Activated CD4-positive, alpha-beta T cell treated with anti-CD3 and anti-CD28 coated beads for 48 hours (primary cell): Measurements from ENCODE around the gene SCT.

Experiments used
- DNase-seq: peaks from one replicate; pipeline ENCODE4 v3.0.0-alpha.2; 2020

Gene SCT

DNA sequence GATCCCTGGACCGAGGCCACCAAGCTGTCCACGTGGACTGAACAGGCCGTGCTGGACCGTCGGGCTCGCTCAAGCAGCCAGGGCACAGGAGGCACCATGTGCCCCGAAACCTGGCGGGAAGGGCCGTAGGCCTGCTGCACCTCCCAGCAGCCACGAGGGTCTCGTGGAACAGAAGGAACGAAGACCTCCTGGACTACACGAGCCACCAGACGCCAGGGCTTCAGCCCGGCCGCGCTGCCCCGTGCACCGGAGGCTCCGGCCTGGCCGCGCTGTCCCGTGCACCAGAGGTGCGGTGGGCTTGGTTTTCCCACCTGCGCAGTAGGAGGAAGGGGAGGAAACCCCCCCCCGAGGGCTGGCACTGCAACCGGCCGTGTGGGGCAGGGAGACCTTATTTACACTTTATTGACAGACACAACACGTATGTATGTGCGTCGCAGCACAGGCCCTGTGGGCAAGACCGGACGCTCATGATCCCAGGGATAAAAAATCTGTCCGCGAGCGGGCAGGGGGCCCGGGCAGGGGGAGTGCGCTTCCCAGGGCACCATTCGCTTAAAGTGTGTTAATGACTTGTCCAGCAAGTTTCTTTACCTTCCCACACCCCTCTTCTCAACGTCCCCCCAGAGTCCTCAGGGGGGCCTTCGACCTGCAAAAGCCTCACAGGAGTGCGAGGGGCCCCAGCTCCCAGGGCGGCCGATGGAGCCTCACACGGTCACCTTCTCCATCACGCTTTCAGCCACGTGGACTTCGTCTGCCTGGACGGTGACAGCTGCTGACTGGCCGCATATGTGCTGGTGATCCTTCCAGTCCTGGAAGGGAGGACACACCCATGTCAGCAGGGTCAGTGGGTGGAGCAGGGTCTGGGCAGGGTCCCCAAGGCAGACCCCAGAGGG is 17.1 kb upstream of the SCT start:
- no peak for DNase-seq

DNA sequence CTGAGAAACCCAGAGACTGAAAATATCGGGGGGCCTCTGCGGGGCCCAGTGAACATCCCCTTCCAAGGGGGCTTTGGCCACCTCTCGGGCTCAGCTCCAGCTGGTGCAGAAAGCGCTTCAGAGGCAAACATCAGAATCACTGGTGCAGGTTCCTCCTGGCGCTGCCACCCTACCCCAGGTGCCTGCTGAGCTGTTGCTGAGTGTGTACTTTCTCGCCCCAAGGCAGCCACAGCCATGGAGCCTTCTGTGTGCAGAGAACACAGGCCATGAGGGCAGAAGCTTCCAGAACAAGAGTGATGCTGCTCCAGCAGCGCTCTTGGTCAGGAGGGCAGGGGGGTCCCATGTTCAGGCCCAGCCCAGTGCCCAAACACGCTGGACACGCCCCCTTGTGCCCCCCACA is 16.4 kb upstream of the SCT start:
- DNase-seq = no peak

DNA sequence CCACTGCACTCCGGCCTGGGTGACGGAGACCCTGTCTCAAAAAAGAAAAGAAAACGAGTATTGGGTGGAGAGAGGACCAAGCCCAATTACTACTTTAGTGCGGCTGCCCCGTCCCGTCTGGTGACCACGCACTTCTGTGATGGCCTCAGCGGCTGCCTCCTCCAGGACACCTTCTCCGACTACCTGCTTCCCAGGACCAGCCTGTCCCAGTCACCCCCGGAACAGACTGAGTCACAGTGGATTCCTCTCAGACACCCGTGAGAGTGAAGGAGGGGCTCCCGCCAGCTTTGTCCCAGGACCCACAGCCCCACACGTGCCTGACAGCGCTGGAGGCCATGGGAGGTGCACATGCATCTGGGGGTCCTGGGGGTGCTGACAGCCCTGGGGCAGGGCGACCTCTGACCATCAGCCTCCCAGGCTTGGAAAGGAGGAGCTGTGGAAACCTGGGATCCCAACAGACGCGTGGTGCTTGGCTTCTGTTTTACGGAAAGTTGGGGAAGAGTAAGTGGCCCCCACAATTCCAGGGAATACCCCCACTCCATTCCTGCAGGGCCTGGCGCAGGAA is 14.9 kb upstream of the SCT start:
- no peak for DNase-seq

DNA sequence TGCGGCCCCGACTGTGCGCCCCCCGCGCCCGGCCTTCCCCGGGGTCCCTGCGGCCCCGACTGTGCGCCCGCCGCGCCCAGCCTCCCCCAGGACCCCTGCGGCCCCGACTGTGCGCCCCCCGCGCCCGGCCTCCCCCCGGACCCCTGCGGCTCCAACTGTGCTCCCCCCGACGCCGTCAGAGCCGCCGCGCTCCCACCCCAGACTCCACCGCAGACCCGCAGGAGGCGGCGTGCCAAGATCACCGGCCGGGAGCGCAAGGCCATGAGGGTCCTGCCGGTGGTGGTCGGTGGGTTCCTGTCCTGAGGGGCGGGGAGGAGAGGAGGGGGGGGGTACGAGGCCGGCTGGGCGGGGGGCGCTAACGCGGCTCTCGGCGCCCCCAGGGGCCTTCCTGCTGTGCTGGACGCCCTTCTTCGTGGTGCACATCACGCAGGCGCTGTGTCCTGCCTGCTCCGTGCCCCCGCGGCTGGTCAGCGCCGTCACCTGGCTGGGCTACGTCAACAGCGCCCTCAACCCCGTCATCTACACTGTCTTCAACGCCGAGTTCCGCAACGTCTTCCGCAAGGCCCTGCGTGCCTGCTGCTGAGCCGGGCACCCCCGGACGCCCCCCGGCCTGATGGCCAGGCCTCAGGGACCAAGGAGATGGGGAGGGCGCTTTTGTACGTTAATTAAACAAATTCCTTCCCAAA is 13.2 kb upstream of the SCT start:
- DNase-seq = no peak

DNA sequence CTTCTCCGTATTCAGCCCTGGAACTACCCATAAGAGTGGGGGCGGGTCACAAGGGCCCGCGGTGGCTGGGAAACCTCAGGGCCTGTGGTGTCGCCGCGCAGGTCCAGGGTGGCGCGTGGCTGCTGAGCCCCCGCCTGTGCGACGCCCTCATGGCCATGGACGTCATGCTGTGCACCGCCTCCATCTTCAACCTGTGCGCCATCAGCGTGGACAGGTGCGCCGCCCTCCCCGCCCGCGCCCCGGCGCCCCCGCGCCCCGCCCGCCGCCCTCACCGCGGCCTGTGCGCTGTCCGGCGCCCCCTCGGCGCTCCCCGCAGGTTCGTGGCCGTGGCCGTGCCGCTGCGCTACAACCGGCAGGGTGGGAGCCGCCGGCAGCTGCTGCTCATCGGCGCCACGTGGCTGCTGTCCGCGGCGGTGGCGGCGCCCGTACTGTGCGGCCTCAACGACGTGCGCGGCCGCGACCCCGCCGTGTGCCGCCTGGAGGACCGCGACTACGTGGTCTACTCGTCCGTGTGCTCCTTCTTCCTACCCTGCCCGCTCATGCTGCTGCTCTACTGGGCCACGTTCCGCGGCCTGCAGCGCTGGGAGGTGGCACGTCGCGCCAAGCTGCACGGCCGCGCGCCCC is 12.5 kb upstream of the SCT start:
- DNase-seq = no peak

DNA sequence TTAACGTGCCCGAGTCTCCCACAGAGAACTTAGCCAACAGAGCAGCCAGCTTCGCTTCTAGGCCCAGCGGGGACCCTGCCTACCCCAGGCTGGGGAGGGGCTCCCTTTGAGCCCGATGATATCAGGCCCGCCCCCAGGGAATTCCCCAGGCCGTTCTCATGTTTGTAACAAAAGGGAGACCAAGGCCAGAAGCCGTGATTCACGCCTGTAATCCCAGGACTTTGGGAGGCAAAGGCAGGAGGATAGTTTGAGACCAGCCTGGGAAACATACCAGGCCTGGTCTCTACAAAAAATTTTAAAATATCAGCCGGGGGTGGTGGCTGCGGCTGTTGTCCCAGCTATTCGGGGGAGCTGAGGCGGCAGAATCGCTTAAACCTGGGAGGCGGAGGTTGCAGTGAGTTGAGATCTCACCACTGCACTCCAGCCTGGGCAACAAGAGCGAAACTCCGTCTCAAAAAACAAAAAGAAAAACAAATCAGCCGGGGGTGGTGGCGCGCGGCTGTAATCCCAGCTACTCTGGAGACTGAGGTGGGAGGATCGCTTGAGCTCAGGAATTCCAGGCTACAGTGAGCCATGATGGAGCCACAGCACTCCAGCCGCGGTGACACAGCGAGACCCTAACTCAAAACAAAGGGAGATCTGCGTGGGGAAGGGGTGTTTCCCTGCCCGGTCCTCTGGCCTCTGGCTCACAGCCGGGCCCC is 11.8 kb upstream of the SCT start:
- no peak for DNase-seq

DNA sequence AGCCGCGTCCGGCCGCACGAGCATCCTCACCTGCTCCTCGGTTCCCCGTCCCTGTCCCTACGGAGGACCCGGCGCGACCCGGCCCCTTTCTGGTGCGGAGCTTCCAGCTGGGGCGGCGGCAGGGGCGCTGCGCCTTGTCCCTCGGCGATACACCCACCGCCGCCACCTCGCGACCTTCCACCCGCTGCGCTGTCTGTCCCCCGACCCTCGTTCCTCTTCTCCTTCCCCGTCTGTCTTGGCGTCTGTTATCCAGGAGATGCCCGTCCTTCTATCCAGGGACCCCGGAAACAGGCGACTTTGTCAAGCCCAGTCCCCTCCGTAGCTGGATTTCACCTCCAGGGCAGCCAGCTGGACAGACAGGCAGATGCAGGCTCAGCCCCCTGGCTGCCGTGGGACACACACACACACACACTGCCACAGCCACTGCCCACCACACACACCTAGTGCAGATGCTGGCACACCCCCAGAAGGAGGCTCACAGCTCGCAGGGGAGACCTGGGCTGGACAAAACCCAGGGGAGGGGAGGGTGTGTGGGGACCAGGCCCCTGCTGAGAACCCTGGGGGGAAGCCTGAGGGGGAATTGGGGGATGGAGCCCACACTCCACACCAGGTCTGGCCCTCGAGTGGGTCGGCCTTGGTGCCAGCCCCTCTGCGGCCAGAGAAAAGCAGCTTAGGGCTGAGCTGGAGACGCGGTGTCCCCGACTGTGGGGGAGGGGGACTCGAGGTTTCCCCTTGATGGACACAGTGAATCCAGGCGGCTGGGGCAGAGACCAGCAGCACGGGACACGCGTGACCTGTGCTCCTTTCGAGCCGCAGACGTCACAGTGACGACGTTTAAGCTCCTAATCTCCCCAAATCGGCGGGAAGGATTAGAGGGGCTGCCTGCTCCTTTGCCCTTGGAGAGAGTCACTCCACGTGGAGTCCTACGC is 10.9 kb upstream of the SCT start:
- no peak for DNase-seq

DNA sequence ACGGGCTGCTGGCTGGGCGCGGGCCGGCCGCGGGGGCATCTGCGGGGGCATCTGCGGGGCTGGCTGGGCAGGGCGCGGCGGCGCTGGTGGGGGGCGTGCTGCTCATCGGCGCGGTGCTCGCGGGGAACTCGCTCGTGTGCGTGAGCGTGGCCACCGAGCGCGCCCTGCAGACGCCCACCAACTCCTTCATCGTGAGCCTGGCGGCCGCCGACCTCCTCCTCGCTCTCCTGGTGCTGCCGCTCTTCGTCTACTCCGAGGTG is 10.3 kb upstream of the SCT start:
- DNase-seq = no peak

DNA sequence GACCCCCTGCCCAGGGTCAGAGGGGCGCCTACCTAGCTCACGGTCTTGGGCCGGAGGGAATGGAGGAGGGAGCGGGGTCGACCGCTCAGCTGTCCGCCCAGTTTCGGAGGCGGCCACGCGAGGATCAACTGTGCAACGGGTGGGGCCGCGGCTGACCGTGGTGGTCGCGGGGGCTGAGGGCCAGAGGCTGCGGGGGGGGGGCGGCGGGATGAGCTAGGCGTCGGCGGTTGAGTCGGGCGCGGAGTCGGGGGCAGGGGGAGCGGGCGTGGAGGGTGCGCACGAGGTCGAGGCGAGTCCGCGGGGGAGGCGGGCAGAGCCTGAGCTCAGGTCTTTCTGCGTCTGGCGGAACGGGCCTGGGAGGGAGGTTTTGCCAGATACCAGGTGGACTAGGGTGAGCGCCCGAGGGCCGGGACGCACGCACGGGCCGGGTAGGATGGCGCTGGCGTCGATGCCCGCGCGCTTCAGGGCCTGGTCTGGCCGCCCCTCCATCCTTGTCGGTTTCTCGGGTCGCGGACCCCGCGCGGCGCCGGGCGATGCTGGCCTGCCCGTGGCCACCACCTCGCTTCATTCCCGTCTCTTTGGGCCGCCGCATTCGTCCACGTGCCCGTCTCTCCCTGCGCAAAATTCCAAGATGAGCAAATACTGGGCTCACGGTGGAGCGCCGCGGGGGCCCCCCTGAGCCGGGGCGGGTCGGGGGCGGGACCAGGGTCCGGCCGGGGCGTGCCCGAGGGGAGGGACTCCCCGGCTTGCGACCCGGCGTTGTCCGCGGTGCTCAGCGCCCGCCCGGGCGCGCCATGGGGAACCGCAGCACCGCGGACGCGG is 9.7 kb upstream of the SCT start, which contains the start of gene DRD4:
Gene DRD4, plus strand, starts transcription at position 759 of the 822 bp plus-strand sequence. Its CDS starts 36 bp downstream, at position 795.
- no peak for DNase-seq

DNA sequence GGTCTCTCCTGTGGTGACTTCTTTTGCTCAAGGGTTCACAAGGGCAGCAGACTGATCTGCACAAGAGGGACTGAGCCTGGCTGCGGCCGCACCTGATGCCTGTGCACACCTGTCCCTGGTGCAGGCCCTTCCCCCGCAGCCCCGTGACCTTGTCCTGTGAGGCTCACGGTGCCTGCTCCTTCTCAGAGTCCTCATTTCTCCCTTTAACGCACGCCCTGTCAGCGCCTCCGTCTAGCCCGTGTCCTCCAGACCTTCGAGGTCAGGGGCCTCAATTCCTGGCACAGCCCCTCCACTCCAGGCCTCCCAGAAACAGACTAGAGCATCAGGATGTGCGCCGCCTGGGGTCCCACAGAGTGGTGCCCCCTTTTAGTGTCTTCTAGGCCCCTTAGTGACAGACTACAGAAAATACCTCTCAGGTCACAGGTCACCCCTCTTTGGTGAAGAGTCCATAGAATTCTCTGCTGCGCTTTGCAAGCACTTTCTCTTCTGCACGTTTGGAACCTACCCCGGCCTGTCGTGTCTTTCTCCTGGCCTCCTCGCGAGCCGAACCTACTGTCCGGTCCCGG is 9.0 kb upstream of the SCT start:
- DNase-seq = no peak

DNA sequence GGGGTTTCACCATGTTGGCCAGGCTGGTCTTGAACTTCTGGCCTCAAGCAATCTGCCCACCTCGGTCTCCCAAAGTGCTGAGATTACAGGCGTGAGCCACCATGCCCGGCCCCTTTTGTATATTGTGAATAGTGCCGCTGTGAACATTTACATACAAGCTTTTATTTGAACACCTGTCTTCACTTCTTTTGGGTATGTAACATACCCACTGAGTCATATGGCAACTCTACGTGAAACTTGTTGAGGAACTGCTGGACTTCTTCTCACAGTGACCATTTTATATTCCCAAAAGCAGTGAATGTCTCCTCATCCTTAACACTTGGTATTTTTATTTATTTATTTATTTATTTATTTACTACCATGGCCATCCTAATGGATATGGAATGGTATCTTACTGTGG is 3.9 kb upstream of the SCT start:
- no peak for DNase-seq

DNA sequence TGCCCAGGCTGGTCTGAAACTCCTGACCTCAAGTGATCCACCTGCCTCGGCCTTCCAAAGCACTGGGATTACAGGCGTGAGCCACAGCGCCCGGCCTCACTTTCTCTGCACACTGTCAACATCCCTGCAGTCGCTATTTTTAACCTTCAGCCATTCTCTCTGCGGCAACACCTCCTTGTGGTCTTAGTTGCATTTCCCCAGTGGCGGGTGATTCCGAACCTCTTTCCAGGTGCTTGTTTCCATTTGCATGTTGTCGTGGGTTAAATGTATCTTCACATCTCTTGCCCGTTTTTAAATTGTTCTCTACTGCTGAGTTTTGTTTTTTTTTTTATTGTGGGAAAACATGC is 2.2 kb upstream of the SCT start:
- peak; percentile 27 for DNase-seq

DNA sequence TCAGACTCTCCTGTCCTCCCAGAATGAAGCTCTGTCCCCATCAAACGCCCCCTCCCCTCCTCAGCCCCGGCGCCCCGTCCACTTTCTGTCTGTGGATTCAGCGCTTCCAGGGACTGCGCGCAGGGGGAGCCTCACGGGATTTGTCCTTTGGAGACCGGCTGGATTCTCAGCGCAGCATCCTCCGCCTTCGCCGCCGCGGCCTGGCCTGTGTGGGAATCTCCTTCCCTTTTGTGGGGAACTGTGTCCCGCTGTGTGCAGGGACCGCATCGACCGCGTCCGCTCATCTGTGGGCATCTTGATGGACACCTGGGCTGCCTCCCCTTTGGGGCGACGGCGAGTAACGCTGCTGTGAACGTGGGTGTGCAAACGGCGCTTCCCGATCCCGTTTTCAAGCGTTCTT is 1.1 kb upstream of the SCT start:
- DNase-seq = peak; percentile 3

DNA sequence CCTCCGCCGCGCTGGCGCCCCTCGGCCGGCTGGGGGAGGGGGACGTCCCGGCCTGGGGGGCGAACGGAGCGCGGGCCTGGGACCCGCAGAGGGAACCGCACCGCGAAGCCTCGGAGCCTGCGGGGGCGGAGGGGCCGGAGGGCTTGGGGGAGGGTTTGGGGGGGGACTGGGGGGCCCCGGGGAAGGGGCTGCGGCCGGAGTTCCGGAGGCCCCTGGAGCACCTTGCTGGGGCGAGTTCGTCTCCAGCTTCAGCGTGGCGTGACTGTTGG is 261 bp upstream of the SCT start:
- no peak for DNase-seq

DNA sequence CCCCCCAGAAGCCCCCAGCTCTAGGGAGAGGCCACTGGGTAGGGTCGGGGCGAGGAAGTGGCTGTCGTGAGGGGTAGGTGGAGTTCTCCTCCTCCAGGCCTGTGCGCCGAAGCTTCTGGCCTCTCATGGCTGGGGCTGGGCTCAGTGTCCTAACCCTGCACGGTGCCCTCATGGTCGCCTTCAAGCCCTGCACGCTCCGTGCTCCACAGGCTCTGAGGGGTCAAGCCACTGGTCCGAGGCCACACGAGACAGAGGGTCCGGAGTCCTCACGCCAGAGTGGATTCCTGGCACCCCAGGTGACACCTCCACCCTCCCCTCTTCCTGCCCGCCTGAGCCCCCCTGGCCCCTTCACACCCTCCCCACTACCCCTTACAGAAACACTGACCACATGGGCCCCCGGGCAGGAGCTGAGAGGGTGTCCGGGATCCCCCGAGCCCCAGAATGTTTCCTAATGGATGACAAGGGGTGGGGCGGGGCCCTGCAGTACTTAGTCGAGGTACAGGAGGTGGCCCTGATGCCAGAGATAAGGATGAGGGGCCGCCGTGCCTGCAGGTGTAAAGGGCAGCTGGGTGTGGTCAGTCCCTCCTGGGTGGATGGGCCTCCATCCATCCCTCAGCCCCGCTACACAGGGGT is 1.2 kb downstream of the SCT start:
- peak; percentile 2 for DNase-seq

DNA sequence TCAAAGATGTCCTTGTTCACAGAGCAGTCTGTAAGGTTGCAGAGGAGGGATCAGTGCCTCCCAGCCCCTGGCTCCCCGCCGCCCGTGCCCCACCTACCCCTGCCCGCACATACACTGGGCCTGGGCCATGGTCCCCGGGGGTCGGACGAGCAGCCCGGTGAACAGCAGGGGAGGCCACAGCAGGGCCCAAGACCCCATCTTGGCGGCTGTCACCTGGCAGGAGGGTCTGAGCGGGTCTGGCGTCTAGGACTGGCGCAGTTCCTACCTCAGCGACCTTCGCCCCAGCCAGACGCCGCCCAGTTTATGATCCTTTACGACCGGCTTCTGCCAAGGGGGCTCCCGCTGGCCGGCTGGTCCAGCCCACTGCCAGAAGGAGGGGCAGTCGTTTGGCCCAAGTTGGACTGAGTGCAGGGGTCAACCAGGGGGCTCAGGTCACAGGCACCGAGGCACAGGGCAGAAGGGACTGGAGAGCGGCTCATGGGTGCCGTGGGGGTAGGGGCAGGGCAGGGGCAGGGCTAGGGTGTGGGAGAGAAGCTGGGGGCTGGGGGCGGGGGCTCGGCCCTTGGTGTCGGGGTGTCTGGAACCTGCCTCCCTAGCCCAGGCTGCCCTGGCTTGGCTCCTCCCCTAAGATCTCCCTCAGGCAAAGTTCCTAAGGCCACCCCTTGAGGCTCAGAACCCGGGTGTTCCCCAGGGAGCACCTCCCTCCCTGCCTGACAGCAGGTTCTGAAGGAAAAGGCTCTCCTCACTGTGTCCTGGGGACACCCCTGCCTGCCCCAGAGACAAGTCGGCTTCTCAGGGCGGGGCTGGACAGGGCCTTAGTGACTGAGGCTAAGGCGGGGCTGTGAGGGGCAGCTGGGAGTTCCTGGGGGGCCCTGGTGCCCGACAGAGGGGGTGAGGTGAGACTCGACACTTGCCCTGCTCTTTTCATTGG is 2.0 kb downstream of the SCT start, which contains the start of gene CDHR5:
Gene CDHR5, minus strand, starts transcription at position 251 of the 931 bp plus-strand sequence. Its CDS starts 53 bp downstream, at position 198.
- DNase-seq = peak; percentile 15

DNA sequence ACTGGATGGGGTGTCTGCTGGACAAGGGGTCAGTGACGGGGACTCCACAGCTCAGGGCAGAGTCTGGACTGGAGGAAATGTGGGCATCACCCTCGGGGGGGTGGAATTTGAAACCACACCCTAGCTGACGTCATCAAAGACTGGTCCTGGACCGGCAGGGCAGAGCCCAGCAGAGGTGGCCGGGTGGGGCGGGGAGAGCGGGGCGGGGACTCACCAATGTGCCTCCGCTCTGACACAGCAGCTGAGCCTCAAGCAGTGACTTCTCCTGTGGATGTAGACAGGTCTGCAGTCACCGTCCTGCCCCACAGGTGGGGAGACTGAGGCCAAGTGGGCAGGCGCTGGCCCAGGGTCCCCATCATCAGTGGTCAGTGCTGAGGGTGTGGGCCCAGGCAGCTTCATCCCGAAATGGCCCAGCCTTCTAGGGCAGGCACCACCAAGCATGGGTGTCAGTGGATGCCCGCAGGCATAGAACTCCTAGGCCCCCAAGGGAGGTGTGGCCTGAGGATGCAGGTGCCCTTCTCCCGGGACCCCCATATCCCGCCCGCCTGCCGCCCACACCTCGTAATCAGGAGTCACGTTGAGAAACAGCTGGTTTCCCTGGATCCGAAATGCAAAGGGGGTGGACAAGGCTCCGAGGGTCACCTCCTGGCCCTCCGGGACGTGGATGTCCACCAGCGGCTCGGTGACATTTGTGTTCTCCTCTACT is 2.8 kb downstream of the SCT start:
- peak; percentile 5 for DNase-seq

DNA sequence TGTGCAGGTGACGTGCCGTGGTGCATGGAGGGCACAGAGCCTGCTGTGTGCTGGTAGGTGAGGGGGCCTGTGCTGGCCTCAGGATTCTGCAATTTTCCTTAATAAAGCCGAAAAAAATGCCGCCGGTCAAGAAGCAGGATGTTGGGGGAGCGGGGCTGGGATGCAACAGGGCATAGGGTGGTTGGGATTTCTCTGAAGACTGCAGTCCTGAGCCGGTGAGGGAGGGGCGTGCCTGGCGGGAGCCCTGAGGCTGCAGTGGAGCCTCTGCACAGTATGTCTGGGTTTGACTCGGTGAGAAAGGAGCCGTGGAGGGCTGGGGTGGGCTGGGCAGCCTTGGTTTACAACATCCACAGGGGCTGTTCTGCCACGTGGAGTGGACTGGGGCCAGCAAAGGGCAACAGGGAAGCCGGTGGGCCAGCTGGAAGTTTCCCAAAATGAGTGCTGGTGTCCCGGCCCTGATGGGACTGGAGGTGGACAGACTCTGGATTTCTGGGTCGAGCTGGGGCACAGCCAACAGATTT is 3.6 kb downstream of the SCT start:
- DNase-seq = peak; percentile 3
